Hepatocyte (in vitro differentiated cells): ENCODE results near the gene SLC17A2. TPM values are rescaled to one million over a fixed set of nuclear protein-coding genes. Genes with fewer than 3 reads are reported as not detected.

Experiments used
- DNase-seq: peaks from one replicate; pipeline ENCODE4 v3.0.0-alpha.2; 2016; ENCODE audit warnings: low spot score
- H2AFZ ChIP-seq: fragments of 200-600 bp; sonication (generic); 2 replicates; pipeline ENCODE4 v1.6.0; 2016; ENCODE audit warnings: antibody characterized with exemption, mild to moderate bottlenecking
- H3K27ac ChIP-seq: fragments of 200-600 bp; sonication (generic); 2 replicates; pipeline ENCODE4 v1.5.1; 2016; ENCODE audit warnings: mild to moderate bottlenecking
- H3K27me3 ChIP-seq: fragments of 200-600 bp; sonication (generic); 2 replicates; pipeline ENCODE4 v1.6.1; 2016
- H3K36me3 ChIP-seq: fragments of 200-600 bp; sonication (generic); replicated peaks from 2 replicates; pipeline ENCODE4 v1.5.1; 2016; ENCODE audit warnings: low read depth; ENCODE audit not compliant: insufficient read depth
- H3K4me1 ChIP-seq: fragments of 200-600 bp; sonication (generic); 2 replicates; pipeline ENCODE4 v1.5.1; 2016; ENCODE audit warnings: mild to moderate bottlenecking, moderate library complexity; ENCODE audit not compliant: insufficient read depth
- H3K4me2 ChIP-seq: fragments of 200-600 bp; sonication (generic); 2 replicates; pipeline ENCODE4 v1.6.0; 2016
- H3K4me3 ChIP-seq: fragments of 200-600 bp; sonication (generic); 2 replicates; pipeline ENCODE4 v1.5.1; 2016; ENCODE audit warnings: mild to moderate bottlenecking
- H3K79me2 ChIP-seq: fragments of 200-600 bp; sonication (generic); 2 replicates; pipeline ENCODE4 v1.6.0; 2017; ENCODE audit warnings: mild to moderate bottlenecking
- H3K9me2 ChIP-seq: fragments of 200-600 bp; sonication (generic); replicated peaks from 2 replicates; pipeline ENCODE4 v1.6.0; 2017; ENCODE audit warnings: mild to moderate bottlenecking; ENCODE audit not compliant: insufficient read depth
- H3K9me3 ChIP-seq: fragments of 200-600 bp; sonication (generic); 2 replicates; pipeline ENCODE4 v1.5.1; 2016; ENCODE audit warnings: low read depth, mild to moderate bottlenecking
- H4K20me1 ChIP-seq: fragments of 200-600 bp; sonication (generic); 2 replicates; pipeline ENCODE4 v1.6.0; 2016; ENCODE audit warnings: mild to moderate bottlenecking; ENCODE audit not compliant: insufficient read depth, poor library complexity, severe bottlenecking
- EZH2 ChIP-seq: fragments of 200-600 bp; sonication (generic); IDR thresholded peaks from 2 replicates; pipeline ENCODE4 v1.6.1; 2016; ENCODE audit warnings: antibody characterized with exemption, mild to moderate bottlenecking, borderline replicate concordance
- EZH2phosphoT487 ChIP-seq: fragments of 200-600 bp; sonication (generic); IDR thresholded peaks from one replicate; pipeline ENCODE4 v1.6.1; 2018; ENCODE audit warnings: antibody characterized with exemption, mild to moderate bottlenecking, low read depth, moderate library complexity; ENCODE audit not compliant: unreplicated experiment, severe bottlenecking
- whole genome bisulfite sequencing: methylation state at CpG from one replicate; pipeline ENCODE4 v1.1.6; 2016; ENCODE audit warnings: low lambda C conversion rate; ENCODE audit errors: missing lambda C conversion rate; 5-methylcytosine and 5-hydroxymethylcytosine counted together
- polyA plus RNA-seq: library from polyadenylated mRNA; unstranded; fragments of >200 nt; fragmentation: Nextera tagmentation; extraction: Ambion mirVana; gene quantifications from 2 replicates; pipeline ENCODE4 v1.2.1, GENCODE V29; 2016
- total RNA-seq: library from RNA; depleted of rRNA; stranded (reverse); fragments of >200 nt; gene quantifications from 2 replicates; pipeline ENCODE4 v1.2.3, GENCODE V29; 2014
- TF ChIP-seq, protein P1 (sequence below): fragments of 200-600 bp; sonication (generic); IDR thresholded peaks from 2 replicates; pipeline ENCODE4 v1.5.1; 2016; ENCODE audit warnings: antibody characterized with exemption, mild to moderate bottlenecking; ENCODE audit not compliant: poor library complexity

SLC17A2 gene, protein sequence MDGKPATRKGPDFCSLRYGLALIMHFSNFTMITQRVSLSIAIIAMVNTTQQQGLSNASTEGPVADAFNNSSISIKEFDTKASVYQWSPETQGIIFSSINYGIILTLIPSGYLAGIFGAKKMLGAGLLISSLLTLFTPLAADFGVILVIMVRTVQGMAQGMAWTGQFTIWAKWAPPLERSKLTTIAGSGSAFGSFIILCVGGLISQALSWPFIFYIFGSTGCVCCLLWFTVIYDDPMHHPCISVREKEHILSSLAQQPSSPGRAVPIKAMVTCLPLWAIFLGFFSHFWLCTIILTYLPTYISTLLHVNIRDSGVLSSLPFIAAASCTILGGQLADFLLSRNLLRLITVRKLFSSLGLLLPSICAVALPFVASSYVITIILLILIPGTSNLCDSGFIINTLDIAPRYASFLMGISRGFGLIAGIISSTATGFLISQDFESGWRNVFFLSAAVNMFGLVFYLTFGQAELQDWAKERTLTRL
- 6.4 and 7.7 TPM in 2 replicates for total RNA-seq
- 2.2 and 2.8 TPM in 2 replicates for polyA plus RNA-seq

DNA sequence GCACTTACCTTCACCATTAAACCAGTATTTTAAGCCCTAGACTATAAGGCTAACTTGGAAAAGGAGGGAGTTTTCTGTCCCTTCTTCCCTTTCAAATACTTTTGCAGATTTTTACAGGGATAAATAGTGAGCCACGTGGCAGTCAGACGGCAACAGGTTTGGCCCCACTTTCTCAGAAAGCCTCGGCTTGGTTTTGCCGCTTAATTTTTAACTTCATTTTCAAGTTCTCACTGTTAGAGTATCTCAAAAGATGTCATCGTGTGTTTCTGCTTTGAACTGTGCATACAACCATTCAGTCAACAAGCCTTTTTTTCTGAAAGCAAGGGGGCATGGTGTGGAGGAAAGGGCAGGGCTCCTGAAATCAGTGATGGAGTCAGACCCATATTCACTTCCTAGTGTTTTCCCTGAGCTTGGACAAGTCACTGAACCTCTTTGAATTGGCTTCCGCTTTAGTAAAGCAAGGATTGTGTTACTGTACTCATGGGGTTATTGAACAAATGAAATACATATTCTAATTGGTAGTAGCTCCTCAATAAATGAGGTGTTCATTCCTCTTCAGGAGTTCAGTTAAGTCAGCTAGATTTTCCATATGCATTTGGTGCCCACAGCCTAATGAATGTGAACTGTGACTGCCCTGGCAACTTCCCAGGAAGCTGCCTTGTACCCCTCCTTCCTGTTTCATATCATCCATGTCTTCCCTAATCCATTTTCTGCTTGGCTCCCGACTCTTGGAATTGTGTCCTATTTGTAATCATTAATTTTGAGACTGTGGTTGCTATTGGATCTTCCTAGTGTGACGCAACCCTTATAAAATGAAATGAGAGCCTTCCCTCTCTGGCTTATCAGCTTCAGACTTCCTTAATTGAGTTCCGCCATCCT lies at the start of gene SLC17A2:
SLC17A2 (minus strand) TSS at position 160 of the 879 bp plus-strand sequence. CDS start 4,895 bp downstream, outside the sequence.
- Histone ChIP-seq H3K79me2 (no peaks in the 10 kb centered on the region), H3K4me3 (no peak within 1 kb of the TSS), H3K4me1 (peaks cover 12% of the 10 kb centered on the region), H3K9me2 (no peaks in the 10 kb centered on the region), H3K36me3 (no peaks in the 10 kb centered on the region), H3K27ac (no peak within 1 kb of the TSS), H3K9me3 (no peaks in the 10 kb centered on the region), H3K27me3 (no peaks in the 10 kb centered on the region), H3K4me2 (peak within 1 kb of the TSS; percentile 11), H2AFZ (peak within 1 kb of the TSS; percentile 9), H4K20me1 (no peaks in the 10 kb centered on the region)
- TF ChIP-seq EZH2 = no peak
- no peak for TF ChIP-seq EZH2phosphoT487
- TF ChIP-seq, protein P1, sequence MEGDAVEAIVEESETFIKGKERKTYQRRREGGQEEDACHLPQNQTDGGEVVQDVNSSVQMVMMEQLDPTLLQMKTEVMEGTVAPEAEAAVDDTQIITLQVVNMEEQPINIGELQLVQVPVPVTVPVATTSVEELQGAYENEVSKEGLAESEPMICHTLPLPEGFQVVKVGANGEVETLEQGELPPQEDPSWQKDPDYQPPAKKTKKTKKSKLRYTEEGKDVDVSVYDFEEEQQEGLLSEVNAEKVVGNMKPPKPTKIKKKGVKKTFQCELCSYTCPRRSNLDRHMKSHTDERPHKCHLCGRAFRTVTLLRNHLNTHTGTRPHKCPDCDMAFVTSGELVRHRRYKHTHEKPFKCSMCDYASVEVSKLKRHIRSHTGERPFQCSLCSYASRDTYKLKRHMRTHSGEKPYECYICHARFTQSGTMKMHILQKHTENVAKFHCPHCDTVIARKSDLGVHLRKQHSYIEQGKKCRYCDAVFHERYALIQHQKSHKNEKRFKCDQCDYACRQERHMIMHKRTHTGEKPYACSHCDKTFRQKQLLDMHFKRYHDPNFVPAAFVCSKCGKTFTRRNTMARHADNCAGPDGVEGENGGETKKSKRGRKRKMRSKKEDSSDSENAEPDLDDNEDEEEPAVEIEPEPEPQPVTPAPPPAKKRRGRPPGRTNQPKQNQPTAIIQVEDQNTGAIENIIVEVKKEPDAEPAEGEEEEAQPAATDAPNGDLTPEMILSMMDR = no peak
- no peak for DNase-seq
- 74% methylated on average over 9 of the region's 9 CpGs for WGBS

DNA sequence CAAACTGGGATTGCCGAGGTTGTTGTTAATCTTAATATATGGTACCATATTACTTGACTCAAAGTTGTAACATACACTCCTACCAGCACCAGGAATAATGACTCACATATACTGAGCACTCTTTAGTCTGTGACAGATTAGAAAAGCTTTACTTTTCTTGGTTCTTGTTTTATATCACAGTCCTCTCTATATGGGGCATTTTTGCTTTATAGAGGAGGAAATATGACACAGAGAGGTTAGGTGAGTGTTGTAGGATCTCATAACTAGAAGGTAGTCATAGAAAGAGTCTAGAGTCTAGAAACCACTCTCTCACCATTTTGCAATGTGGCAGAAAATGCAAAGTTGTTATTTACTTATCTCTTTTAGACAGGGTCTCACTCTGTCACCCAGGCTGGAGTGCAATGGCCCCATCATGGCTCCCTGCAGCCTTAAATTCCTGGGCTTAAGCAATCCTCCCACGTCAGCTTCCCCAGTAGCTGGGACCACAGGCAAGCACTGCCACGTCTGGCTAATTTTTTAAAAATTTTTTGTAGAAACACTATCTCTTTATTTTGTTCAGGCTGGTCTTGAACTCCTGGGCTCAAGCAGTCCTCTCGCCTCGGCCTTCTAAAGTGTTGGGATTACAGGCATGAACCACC lies 45.6 kb upstream of the SLC17A2 start:
- H3K4me1 ChIP-seq = peaks cover 14% of the 10 kb centered on the region
- no peak overlapping the region for H3K4me3 ChIP-seq
- H3K36me3 ChIP-seq = peaks cover 6% of the 10 kb centered on the region
- TF ChIP-seq, protein P1 = no peak
- no peak for TF ChIP-seq EZH2phosphoT487
- TF ChIP-seq EZH2 = no peak
- no peaks in the 10 kb centered on the region for H3K9me3 ChIP-seq
- H3K4me2 ChIP-seq = no peak overlapping the region
- no peaks in the 10 kb centered on the region for H3K9me2 ChIP-seq
- no peaks in the 10 kb centered on the region for H3K27me3 ChIP-seq
- no peak overlapping the region for H3K27ac ChIP-seq
- H2AFZ ChIP-seq = no peak overlapping the region
- H4K20me1 ChIP-seq = no peaks in the 10 kb centered on the region
- 94% methylated on average over 5 of the region's 5 CpGs for WGBS
- no peaks in the 10 kb centered on the region for H3K79me2 ChIP-seq
- no peak for DNase-seq

DNA sequence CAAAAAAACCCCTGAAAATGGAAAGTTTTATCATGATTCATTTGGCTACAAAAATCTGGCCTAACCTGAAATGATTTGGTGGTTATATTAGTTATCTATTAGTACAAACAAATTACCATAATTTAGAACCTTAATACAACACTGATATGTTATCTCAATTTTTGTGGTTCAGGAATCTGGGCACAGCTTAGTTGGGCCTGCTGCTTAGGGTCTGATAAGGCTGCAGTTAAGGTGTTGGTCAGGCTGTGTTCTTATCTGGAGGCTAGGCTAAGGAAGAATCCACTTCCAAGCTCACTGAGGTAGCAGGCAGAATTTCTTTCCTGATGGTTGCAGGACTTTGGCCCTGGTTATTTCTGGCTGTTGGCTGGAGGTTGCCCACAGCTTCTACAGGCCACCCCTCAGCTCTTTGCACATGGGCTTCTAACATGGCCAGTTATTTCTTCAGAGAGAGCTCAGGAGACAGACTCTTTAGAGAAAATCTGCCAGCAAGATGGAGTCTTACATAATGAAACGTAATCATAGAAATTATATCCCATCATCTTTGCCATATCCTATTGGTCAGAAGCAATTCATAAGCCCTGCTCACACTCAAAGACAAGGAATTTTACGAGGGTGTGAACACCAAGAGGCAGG lies 43.5 kb upstream of the SLC17A2 start:
- TF ChIP-seq EZH2 (no peak), EZH2phosphoT487 (no peak)
- TF ChIP-seq, protein P1 = no peak
- Histone ChIP-seq H3K4me2 (no peak overlapping the region), H4K20me1 (no peaks in the 10 kb centered on the region), H3K79me2 (no peaks in the 10 kb centered on the region), H3K27me3 (no peaks in the 10 kb centered on the region), H3K9me2 (no peaks in the 10 kb centered on the region), H3K4me3 (no peak overlapping the region), H3K4me1 (peaks cover 20% of the 10 kb centered on the region), H3K9me3 (no peaks in the 10 kb centered on the region), H3K36me3 (peaks cover 6% of the 10 kb centered on the region), H3K27ac (no peak overlapping the region), H2AFZ (no peak overlapping the region)
- no peak for DNase-seq
- WGBS = 84% methylated on average over 2 of the region's 2 CpGs
